HEK293T (cell line): ENCODE data around the gene CALML6.

Source experiments
- CTCF ChIA-PET: fragments of 350-600 bp; formaldehyde crosslinking; extraction: SDS; loops from one replicate; lab custom pipeline; 2021; ENCODE audit warnings: antibody characterized with exemption, inconsistent platforms; lab: Yijun Ruan, JAX
- POLR2A ChIA-PET: fragments of 350-600 bp; formaldehyde crosslinking; extraction: SDS; loops from one replicate; lab custom pipeline; 2020; ENCODE audit warnings: antibody characterized with exemption, inconsistent platforms; lab: Yijun Ruan, JAX
- DNase-seq: peaks from one replicate; pipeline ENCODE4 v3.0.0; 2012; ENCODE audit warnings: mixed read lengths; ENCODE audit errors: extremely low spot score
- ARNT ChIP-seq: fragments of 450-650 bp; IDR thresholded peaks from 2 replicates; pipeline ENCODE4 v1.6.1; 2017; ENCODE audit warnings: mild to moderate bottlenecking
- BHLHE40 ChIP-seq: fragments of 450-650 bp; IDR thresholded peaks from 2 replicates; pipeline ENCODE4 v1.6.1; 2016; ENCODE audit warnings: mild to moderate bottlenecking, moderate library complexity, borderline replicate concordance
- CTBP1 ChIP-seq: fragments of 450-650 bp; IDR thresholded peaks from 2 replicates; pipeline ENCODE4 v1.6.1; 2016; ENCODE audit warnings: borderline replicate concordance
- ELF4 ChIP-seq: fragments of 450-650 bp; IDR thresholded peaks from 2 replicates; pipeline ENCODE4 v1.6.1; 2017; ENCODE audit warnings: antibody characterized with exemption
- FOXA1 ChIP-seq: fragments of 450-650 bp; IDR thresholded peaks from 2 replicates; pipeline ENCODE4 v1.6.1; 2016; ENCODE audit warnings: mild to moderate bottlenecking
- FOXK2 ChIP-seq: fragments of 450-650 bp; IDR thresholded peaks from 2 replicates; pipeline ENCODE4 v1.6.1; 2016; ENCODE audit warnings: mild to moderate bottlenecking
- FOXM1 ChIP-seq: fragments of 450-650 bp; IDR thresholded peaks from 2 replicates; pipeline ENCODE4 v1.6.1; 2017; ENCODE audit warnings: mild to moderate bottlenecking, borderline replicate concordance
- HDGF ChIP-seq: fragments of 450-650 bp; IDR thresholded peaks from 2 replicates; pipeline ENCODE4 v1.6.1; 2017; ENCODE audit warnings: antibody characterized with exemption, borderline replicate concordance
- L3MBTL2 ChIP-seq: fragments of 450-650 bp; conservative IDR thresholded peaks from 2 replicates; pipeline ENCODE4 v1.6.1; 2016; ENCODE audit warnings: mild to moderate bottlenecking
- LEF1 ChIP-seq: fragments of 450-650 bp; IDR thresholded peaks from 2 replicates; pipeline ENCODE4 v1.6.1; 2017; ENCODE audit warnings: mild to moderate bottlenecking, borderline replicate concordance
- NFRKB ChIP-seq: fragments of 450-650 bp; IDR thresholded peaks from 2 replicates; pipeline ENCODE4 v1.6.1; 2016; ENCODE audit warnings: mild to moderate bottlenecking, moderate library complexity
- PKNOX1 ChIP-seq: fragments of 450-650 bp; IDR thresholded peaks from 2 replicates; pipeline ENCODE4 v1.6.1; 2016
- SP1 ChIP-seq: fragments of 450-650 bp; IDR thresholded peaks from 2 replicates; pipeline ENCODE4 v1.6.1; 2017
- SUZ12 ChIP-seq: fragments of 450-650 bp; IDR thresholded peaks from 2 replicates; pipeline ENCODE4 v1.6.1; 2016; ENCODE audit warnings: mild to moderate bottlenecking
- TARDBP ChIP-seq: fragments of 450-650 bp; IDR thresholded peaks from 2 replicates; pipeline ENCODE4 v1.6.1; 2016
- ZNF384 ChIP-seq: fragments of 450-650 bp; IDR thresholded peaks from 2 replicates; pipeline ENCODE4 v1.6.1; 2016

CALML6 gene

GRCh38 chr1:1914971-1915692 is at the start of gene CALML6:
Gene CALML6 (plus strand): TSS chr1:1915260. CDS start chr1:1915281, 21 bp downstream.
- ChIA-PET POLR2A (no interaction called here), CTCF (no interaction called here)
- TF ChIP-seq NFRKB = no peak
- TF ChIP-seq BHLHE40 = no peak
- no peak for TF ChIP-seq ZNF384
- TF ChIP-seq CTBP1 = no peak
- TF ChIP-seq PKNOX1 = no peak
- no peak for TF ChIP-seq FOXK2
- no peak for TF ChIP-seq LEF1
- TF ChIP-seq SP1 = no peak
- TF ChIP-seq FOXA1 = no peak
- TF ChIP-seq FOXM1 = no peak
- TF ChIP-seq SUZ12 = no peak
- TF ChIP-seq L3MBTL2 = no peak
- no peak for TF ChIP-seq TARDBP
- TF ChIP-seq ARNT = no peak
- TF ChIP-seq HDGF = no peak
- DNase-seq = no peak

- ChIA-PET CTCF (interaction anchor here (0.6 kb wide), 1 partner anchor 227 kb away, joined by 7 read pairs; no protein-coding TSS in a partner anchor), POLR2A (no interaction called here)
- no peak for DNase-seq
- TF ChIP-seq PKNOX1 (no peak), BHLHE40 (no peak), L3MBTL2 (no peak), ELF4 (no peak), CTBP1 (no peak)
Observed at GRCh38 chr1:1867164-1867563, 47.9 kb upstream of the CALML6 start.

- DNase-seq = no peak
- TF ChIP-seq CTBP1 = no peak
- TF ChIP-seq ELF4 = no peak
- TF ChIP-seq L3MBTL2 = no peak
- no peak for TF ChIP-seq FOXK2
- no peak for TF ChIP-seq SP1
- TF ChIP-seq PKNOX1 = no peak
- TF ChIP-seq LEF1 = no peak
- no peak for TF ChIP-seq BHLHE40
- no peak for TF ChIP-seq FOXM1
- no peak for TF ChIP-seq ARNT
- TF ChIP-seq ZNF384 = no peak
- no peak for TF ChIP-seq FOXA1
- TF ChIP-seq NFRKB = no peak
- no peak for TF ChIP-seq SUZ12
- TF ChIP-seq TARDBP = no peak
- TF ChIP-seq HDGF = no peak
- ChIA-PET POLR2A (no interaction called here), CTCF (no interaction called here)
Observed at GRCh38 chr1:1869469-1869868, 45.6 kb upstream of the CALML6 start.

GRCh38 chr1:1872329-1872994 is 42.6 kb upstream of the CALML6 start:
- CTCF ChIA-PET = no interaction called here
- TF ChIP-seq FOXA1 = no peak
- no peak for TF ChIP-seq ARNT
- TF ChIP-seq NFRKB = no peak
- TF ChIP-seq SUZ12 = no peak
- no peak for TF ChIP-seq TARDBP
- TF ChIP-seq PKNOX1 = no peak
- TF ChIP-seq LEF1 = no peak
- no peak for TF ChIP-seq L3MBTL2
- TF ChIP-seq HDGF = no peak
- no peak for TF ChIP-seq FOXM1
- no peak for TF ChIP-seq ZNF384
- TF ChIP-seq BHLHE40 = no peak
- no peak for DNase-seq
- POLR2A ChIA-PET = interaction anchor here (0.8 kb wide), 1 partner anchor 9 kb away, joined by 3 read pairs; no protein-coding TSS in a partner anchor

- no peak for DNase-seq
- CTCF ChIA-PET = no interaction called here
- TF ChIP-seq PKNOX1 (no peak), SUZ12 (no peak), BHLHE40 (no peak), HDGF (no peak), SP1 (no peak), ARNT (no peak), LEF1 (no peak), NFRKB (no peak)
- POLR2A ChIA-PET = no interaction called here
Observed at GRCh38 chr1:1873186-1873585, 41.9 kb upstream of the CALML6 start.
